ENCODE measurements around the gene RRAGB.
"Not testable (repeated sequence)": the region's sequence is repeated elsewhere in the genome, so short reads cannot be mapped to it uniquely, and the experiment has no call there.

RRAGB gene

GRCh38 chrX:55774419-55774818, 56.9 kb downstream of the RRAGB start:
- H3K27ac ChIP-seq (ENCODE audit: low read depth, low read length); H3K4me3 ChIP-seq (ENCODE audit: low read length); H3K9me3 ChIP-seq (ENCODE audit: insufficient read depth, low read depth, low read length); H3K9ac ChIP-seq (ENCODE audit: low read depth, low read length); H3K36me3 ChIP-seq (ENCODE audit: insufficient read depth, low read length); H3K4me1 ChIP-seq (ENCODE audit: insufficient read depth, low read length); H3K27me3 ChIP-seq (ENCODE audit: insufficient read depth, low read length): not testable (repeated sequence)
- 35% methylated on average over 6 of the region's 6 CpGs for WGBS

GRCh38 chrX:55777596-55777995, 60.0 kb downstream of the RRAGB start:
- no CpG with 5 or more reads among the region's 2 CpGs for WGBS

GRCh38 chrX:55778322-55778721, 60.8 kb downstream of the RRAGB start:
- Histone ChIP-seq H3K27ac (ENCODE audit: low read depth, low read length) (no peak overlapping the region), H3K4me3 (ENCODE audit: low read length) (no peak overlapping the region), H3K36me3 (ENCODE audit: insufficient read depth, low read length) (no peaks in the 10 kb centered on the region), H3K4me1 (ENCODE audit: insufficient read depth, low read length) (peaks cover 4% of the 10 kb centered on the region; the same call in 1 of the 2 replicates), H3K9me3 (ENCODE audit: insufficient read depth, low read depth, low read length) (no peaks in the 10 kb centered on the region), H3K9ac (ENCODE audit: low read depth, low read length) (no peak overlapping the region), H3K27me3 (ENCODE audit: insufficient read depth, low read length) (no peaks in the 10 kb centered on the region)

More at GRCh38 chrX:55777596-55777995, 60.0 kb downstream of the RRAGB start:
- no peaks in the 10 kb centered on the region for H3K9me3 ChIP-seq (ENCODE audit: insufficient read depth, low read depth, low read length)
- H3K27ac ChIP-seq (ENCODE audit: low read depth, low read length) = no peak overlapping the region
- H3K4me1 ChIP-seq (ENCODE audit: insufficient read depth, low read length) = peaks cover 4% of the 10 kb centered on the region; the same call in 1 of the 2 replicates
- no peak overlapping the region for H3K4me3 ChIP-seq (ENCODE audit: low read length)
- no peaks in the 10 kb centered on the region for H3K36me3 ChIP-seq (ENCODE audit: insufficient read depth, low read length)
- no peaks in the 10 kb centered on the region for H3K27me3 ChIP-seq (ENCODE audit: insufficient read depth, low read length)
- H3K9ac ChIP-seq (ENCODE audit: low read depth, low read length) = no peak overlapping the region

GRCh38 chrX:55783723-55784122, 66.2 kb downstream of the RRAGB start:
- Histone ChIP-seq H3K9me3 (ENCODE audit: insufficient read depth, low read depth, low read length) (no peaks in the 10 kb centered on the region), H3K4me1 (ENCODE audit: insufficient read depth, low read length) (no peaks in the 10 kb centered on the region), H3K4me3 (ENCODE audit: low read length) (no peak overlapping the region), H3K36me3 (ENCODE audit: insufficient read depth, low read length) (no peaks in the 10 kb centered on the region), H3K27me3 (ENCODE audit: insufficient read depth, low read length) (no peaks in the 10 kb centered on the region), H3K9ac (ENCODE audit: low read depth, low read length) (no peak overlapping the region), H3K27ac (ENCODE audit: low read depth, low read length) (no peak overlapping the region)
- 94% methylated on average over 2 of the region's 3 CpGs for WGBS

GRCh38 chrX:55787063-55787462, 69.5 kb downstream of the RRAGB start:
- no peaks in the 10 kb centered on the region for H3K9me3 ChIP-seq (ENCODE audit: insufficient read depth, low read depth, low read length)
- no peak overlapping the region for H3K9ac ChIP-seq (ENCODE audit: low read depth, low read length)
- no peaks in the 10 kb centered on the region for H3K27me3 ChIP-seq (ENCODE audit: insufficient read depth, low read length)
- no peak overlapping the region for H3K27ac ChIP-seq (ENCODE audit: low read depth, low read length)
- H3K4me1 ChIP-seq (ENCODE audit: insufficient read depth, low read length) = no peaks in the 10 kb centered on the region
- H3K4me3 ChIP-seq (ENCODE audit: low read length) = no peak overlapping the region
- H3K36me3 ChIP-seq (ENCODE audit: insufficient read depth, low read length) = no peaks in the 10 kb centered on the region

- Histone ChIP-seq H3K4me1 (ENCODE audit: insufficient read depth, low read length) (no peaks in the 10 kb centered on the region), H3K36me3 (ENCODE audit: insufficient read depth, low read length) (no peaks in the 10 kb centered on the region), H3K9ac (ENCODE audit: low read depth, low read length) (no peak overlapping the region), H3K27ac (ENCODE audit: low read depth, low read length) (no peak overlapping the region), H3K4me3 (ENCODE audit: low read length) (no peak overlapping the region), H3K9me3 (ENCODE audit: insufficient read depth, low read depth, low read length) (no peaks in the 10 kb centered on the region), H3K27me3 (ENCODE audit: insufficient read depth, low read length) (no peaks in the 10 kb centered on the region)
- WGBS = 100% methylated on average over 2 of the region's 2 CpGs
Observed at GRCh38 chrX:55787727-55788126, 70.2 kb downstream of the RRAGB start.

- no peaks in the 10 kb centered on the region for H3K36me3 ChIP-seq (ENCODE audit: insufficient read depth, low read length)
- no peak overlapping the region for H3K4me3 ChIP-seq (ENCODE audit: low read length)
- no peak overlapping the region for H3K27ac ChIP-seq (ENCODE audit: low read depth, low read length)
- no peak overlapping the region for H3K9ac ChIP-seq (ENCODE audit: low read depth, low read length)
- WGBS = 100% methylated on average over 1 of the region's 1 CpG
- H3K9me3 ChIP-seq (ENCODE audit: insufficient read depth, low read depth, low read length) = no peaks in the 10 kb centered on the region
- no peaks in the 10 kb centered on the region for H3K4me1 ChIP-seq (ENCODE audit: insufficient read depth, low read length)
- H3K27me3 ChIP-seq (ENCODE audit: insufficient read depth, low read length) = no peaks in the 10 kb centered on the region
Observed at GRCh38 chrX:55794405-55794804, 76.9 kb downstream of the RRAGB start.

- no CpG with 5 or more reads among the region's 3 CpGs for WGBS
- H3K36me3 ChIP-seq (ENCODE audit: insufficient read depth, low read length) = no peaks in the 10 kb centered on the region
- H3K4me3 ChIP-seq (ENCODE audit: low read length) = no peak overlapping the region
- no peak overlapping the region for H3K27ac ChIP-seq (ENCODE audit: low read depth, low read length)
- no peaks in the 10 kb centered on the region for H3K9me3 ChIP-seq (ENCODE audit: insufficient read depth, low read depth, low read length)
- H3K4me1 ChIP-seq (ENCODE audit: insufficient read depth, low read length) = no peaks in the 10 kb centered on the region
- no peak overlapping the region for H3K9ac ChIP-seq (ENCODE audit: low read depth, low read length)
- H3K27me3 ChIP-seq (ENCODE audit: insufficient read depth, low read length) = no peaks in the 10 kb centered on the region
Observed at GRCh38 chrX:55796496-55796895, 78.9 kb downstream of the RRAGB start.

- Histone ChIP-seq H3K27me3 (ENCODE audit: insufficient read depth, low read length) (no peaks in the 10 kb centered on the region), H3K9me3 (ENCODE audit: insufficient read depth, low read depth, low read length) (no peaks in the 10 kb centered on the region), H3K4me3 (ENCODE audit: low read length) (no peak overlapping the region), H3K27ac (ENCODE audit: low read depth, low read length) (no peak overlapping the region), H3K36me3 (ENCODE audit: insufficient read depth, low read length) (no peaks in the 10 kb centered on the region), H3K9ac (ENCODE audit: low read depth, low read length) (no peak overlapping the region), H3K4me1 (ENCODE audit: insufficient read depth, low read length) (no peaks in the 10 kb centered on the region)
- 58% methylated on average over 1 of the region's 1 CpG for WGBS
Observed at GRCh38 chrX:55801811-55802210, 84.3 kb downstream of the RRAGB start.

All from HUES64 (cell line).